Endothelial cell of umbilical vein (primary cell): Measurements from ENCODE around the gene TMEM204. TPM values are rescaled to one million over a fixed set of nuclear protein-coding genes. Genes with fewer than 3 reads are reported as not detected.

Source experiments
- BruUV-seq: library from RNA; stranded (reverse); fragments of 400-500 nt; replicated peaks from 2 replicates; lab custom pipeline; 2021; lab: Mats Ljungman, UMichigan
- CTCF ChIA-PET: fragments of 300-600, 350-600 bp; sonication (Branson Sonifier 250); formaldehyde crosslinking; loops from one replicate; lab custom pipeline; 2021; ENCODE audit warnings: antibody characterized with exemption, inconsistent platforms; lab: Charles Lee
- POLR2A ChIA-PET: fragments of 300-600, 350-600 bp; sonication (Branson Sonifier 250); formaldehyde crosslinking; loops from one replicate; lab custom pipeline; 2021; ENCODE audit warnings: antibody characterized with exemption, inconsistent platforms; lab: Charles Lee
- DNase-seq: peaks from one replicate; pipeline ENCODE4 v3.0.0-alpha.2; 2011; ENCODE audit warnings: low read depth, low spot score
- FAIRE-seq: peaks from 2 replicates; lab custom pipeline; 2011; peaks lifted over from hg19 to GRCh38; lab: Jason Lieb, UNC
- H2AFZ ChIP-seq: 2 replicates; pipeline ENCODE4 v1.6.0; 2012; ENCODE audit warnings: low read depth, low read length, control low read depth, inconsistent platforms
- H3K27ac ChIP-seq: 2 replicates; pipeline ENCODE4 v1.5.1; 2011; ENCODE audit warnings: low read depth, mild to moderate bottlenecking, control low read depth, low read length, moderate library complexity; ENCODE audit not compliant: insufficient read depth
- H3K27me3 ChIP-seq, 2 experiments: 2 replicates each; pipeline versions ENCODE4 v1.6.0 to v1.6.1; 2011; ENCODE audit warnings: low read length in 2 of 2, mixed read lengths in 1 of 2; ENCODE audit not compliant: control insufficient read depth in 2 of 2, insufficient read depth in 2 of 2
- H3K36me3 ChIP-seq, 2 experiments: 2 replicates in 1 of 2; 3 replicates in 1 of 2; pipeline ENCODE4 v1.5.1; 2011; ENCODE audit warnings: low read length in 2 of 2, mild to moderate bottlenecking in 1 of 2, moderate library complexity in 1 of 2; ENCODE audit not compliant: control insufficient read depth in 2 of 2, insufficient read depth in 2 of 2; ENCODE audit errors: extremely low read depth in 1 of 2
- H3K4me1 ChIP-seq: 3 replicates; pipeline ENCODE4 v1.5.1; 2011; ENCODE audit warnings: mild to moderate bottlenecking, low read length; ENCODE audit not compliant: control insufficient read depth, insufficient read depth; ENCODE audit errors: extremely low read depth
- H3K4me2 ChIP-seq: 2 replicates; pipeline ENCODE4 v1.6.1; 2011; ENCODE audit warnings: low read length, control low read depth, mixed read lengths; ENCODE audit not compliant: insufficient read depth
- H3K4me3 ChIP-seq, 3 experiments: fragments of 200-600 bp in 1 of 3; sonication (generic), shearing (Covaris generic) in 1 of 3; replicated peaks in 1 of 3; 2 replicates each; pipeline ENCODE4 v1.5.1; 2011 to 2016; ENCODE audit warnings: control low read depth in 3 of 3, low read length in 3 of 3, mild to moderate bottlenecking in 2 of 3, inconsistent platforms in 1 of 3, low read depth in 1 of 3, moderate library complexity in 1 of 3; ENCODE audit not compliant: insufficient read depth in 1 of 3
- H3K79me2 ChIP-seq: 2 replicates; pipeline ENCODE4 v1.6.0; 2012; ENCODE audit warnings: low read length, inconsistent platforms; ENCODE audit not compliant: control insufficient read depth, insufficient read depth
- H3K9ac ChIP-seq: replicated peaks from 2 replicates; pipeline ENCODE3; 2011; ENCODE audit warnings: low read length, control low read depth; ENCODE audit not compliant: insufficient read depth; ENCODE audit errors: extremely low read depth
- H3K9me1 ChIP-seq: replicated peaks from 3 replicates; pipeline ENCODE4 v1.6.0; 2011; ENCODE audit warnings: mild to moderate bottlenecking, low read length; ENCODE audit not compliant: control insufficient read depth, insufficient read depth; ENCODE audit errors: extremely low read depth
- H3K9me3 ChIP-seq: replicated peaks from 2 replicates; pipeline ENCODE4 v1.5.1; 2012; ENCODE audit warnings: low read length, inconsistent platforms; ENCODE audit not compliant: control insufficient read depth, insufficient read depth
- H4K20me1 ChIP-seq: replicated peaks from 2 replicates; pipeline ENCODE3; 2011; ENCODE audit warnings: mild to moderate bottlenecking, low read length; ENCODE audit not compliant: control insufficient read depth, insufficient read depth; ENCODE audit errors: extremely low read depth
- EZH2 ChIP-seq: IDR thresholded peaks from 2 replicates; pipeline ENCODE4 v1.6.1; 2012; ENCODE audit warnings: borderline replicate concordance, low read depth, mild to moderate bottlenecking, moderate library complexity, low read length, inconsistent platforms; ENCODE audit not compliant: severe bottlenecking
- JUN ChIP-seq: IDR thresholded peaks from 2 replicates; pipeline ENCODE4 v1.6.1; 2011; ENCODE audit warnings: borderline replicate concordance, low read depth; ENCODE audit not compliant: insufficient read length, insufficient read depth
- dilution Hi-C: fragments of 300-500 bp; cut with MboI; formaldehyde crosslinking; loops from one replicate; pipeline ENCODE4 v1.15.0; 2019; ENCODE audit warnings: low sequenced_read_pairs; ENCODE audit not compliant: extremely low pct_ligation_motif_present
- intact Hi-C: fragments of 100-400 bp; cut with micrococcal nuclease; formaldehyde crosslinking; loops from one replicate; pipeline ENCODE4 v1.10.0; 2022
- polyA plus RNA-seq, 4 experiments: library from polyadenylated mRNA; depleted of rRNA in 3 of 4; stranded (reverse) in 3 of 4; unstranded in 1 of 4; fragments of >200 nt; gene quantifications; 2 replicates each; pipeline versions ENCODE4 v1.2.1 to v1.2.3, GENCODE V29; 2011 to 2012; ENCODE audit warnings: missing spikeins in 1 of 4
- total RNA-seq: library from RNA; stranded (reverse); gene quantifications from 2 replicates; pipeline ENCODE4 v1.2.3, GENCODE V29; 2021
- TF ChIP-seq, protein P1 (sequence below), 2 donors: IDR thresholded peaks; 1 replicate in 1 of 2; 2 replicates in 1 of 2; pipeline ENCODE4 v1.5.1; 2011; ENCODE audit warnings: low read length in 2 of 2, mild to moderate bottlenecking in 2 of 2, moderate library complexity in 2 of 2, control low read depth in 1 of 2, inconsistent platforms in 1 of 2, low read depth in 1 of 2; ENCODE audit not compliant: insufficient read depth in 1 of 2; ENCODE audit errors: extremely low read depth in 1 of 2

TMEM204 gene
- total and polyA plus RNA-seq, 2 donors (not counting 3 experiments of a cell fraction or from before 2014, with no cell fraction given) = 32.5 to 50.7 TPM

DNA sequence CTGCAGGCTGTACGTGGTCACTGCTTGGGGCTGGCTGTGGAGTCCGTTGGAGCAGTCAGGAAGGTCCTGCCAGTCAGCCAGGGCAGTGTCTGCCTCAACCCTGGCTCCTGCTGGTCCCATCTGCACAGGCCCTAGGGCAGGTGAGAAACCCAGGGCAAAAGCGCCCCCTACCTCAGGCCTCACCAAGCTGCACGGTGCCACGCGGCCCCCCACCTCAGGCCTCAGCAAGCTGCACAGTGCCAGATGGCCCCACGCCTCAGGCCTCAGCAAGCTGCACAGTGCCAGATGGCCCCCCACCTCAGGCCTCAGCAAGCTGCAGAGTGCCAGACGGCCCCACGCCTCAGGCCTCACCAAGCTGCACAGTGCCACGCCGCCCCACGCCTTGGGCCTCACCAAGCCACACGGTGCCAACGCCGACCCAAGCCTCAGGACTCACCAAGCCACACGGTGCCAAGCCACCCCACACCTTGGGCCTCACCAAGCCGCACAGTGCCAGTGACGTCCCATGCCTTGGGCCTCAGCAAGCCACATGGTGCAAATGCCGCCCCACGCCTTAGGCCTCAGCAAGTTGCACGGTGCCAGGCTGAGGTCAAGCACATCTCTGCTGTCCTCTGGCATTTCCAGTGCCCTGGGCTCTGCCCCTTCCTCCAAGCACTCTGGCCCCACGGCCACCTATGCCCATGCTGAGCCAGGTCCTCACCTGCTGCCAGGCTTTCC, 5.5 kb downstream of the TMEM204 start:
- dilution Hi-C loops = no loop called here
- CTCF ChIA-PET = interaction anchor here (1.0 to 1.8 kb wide), 4 partner anchors 10 to 45 kb away, joined by 4 to 9 read pairs (median 6); no protein-coding TSS in a partner anchor

More for the DNA sequence above, 5.5 kb downstream of the TMEM204 start:
- no peaks in the 10 kb centered on the region for H4K20me1 ChIP-seq
- no peak overlapping the region for H2AFZ ChIP-seq
- peaks cover 44% of the 10 kb centered on the region for H3K79me2 ChIP-seq
- no TSS peak for BruUV-seq
- intact Hi-C loops = no loop called here
- H3K27me3 ChIP-seq = no peaks in the 10 kb centered on the region
- H3K36me3 ChIP-seq = peaks cover 6 to 40% of the 10 kb centered on the region in 2 experiments
- no peaks in the 10 kb centered on the region for H3K9me1 ChIP-seq
- no peak overlapping the region for H3K4me2 ChIP-seq
- TF ChIP-seq JUN (no peak), EZH2 (no peak)
- TF ChIP-seq, protein P1, sequence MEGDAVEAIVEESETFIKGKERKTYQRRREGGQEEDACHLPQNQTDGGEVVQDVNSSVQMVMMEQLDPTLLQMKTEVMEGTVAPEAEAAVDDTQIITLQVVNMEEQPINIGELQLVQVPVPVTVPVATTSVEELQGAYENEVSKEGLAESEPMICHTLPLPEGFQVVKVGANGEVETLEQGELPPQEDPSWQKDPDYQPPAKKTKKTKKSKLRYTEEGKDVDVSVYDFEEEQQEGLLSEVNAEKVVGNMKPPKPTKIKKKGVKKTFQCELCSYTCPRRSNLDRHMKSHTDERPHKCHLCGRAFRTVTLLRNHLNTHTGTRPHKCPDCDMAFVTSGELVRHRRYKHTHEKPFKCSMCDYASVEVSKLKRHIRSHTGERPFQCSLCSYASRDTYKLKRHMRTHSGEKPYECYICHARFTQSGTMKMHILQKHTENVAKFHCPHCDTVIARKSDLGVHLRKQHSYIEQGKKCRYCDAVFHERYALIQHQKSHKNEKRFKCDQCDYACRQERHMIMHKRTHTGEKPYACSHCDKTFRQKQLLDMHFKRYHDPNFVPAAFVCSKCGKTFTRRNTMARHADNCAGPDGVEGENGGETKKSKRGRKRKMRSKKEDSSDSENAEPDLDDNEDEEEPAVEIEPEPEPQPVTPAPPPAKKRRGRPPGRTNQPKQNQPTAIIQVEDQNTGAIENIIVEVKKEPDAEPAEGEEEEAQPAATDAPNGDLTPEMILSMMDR (IDR thresholded peaks at IDR 0.05; ENCODE audit: extremely low read depth in 1 of 2, insufficient read depth in 1 of 2, low read depth in 1 of 2, low read length in 2 of 2) = peak in 1 of 2 donors; percentile 11
- no peak overlapping the region for H3K27ac ChIP-seq
- no peak for DNase-seq
- no peak overlapping the region for H3K4me3 ChIP-seq
- H3K9me3 ChIP-seq = no peaks in the 10 kb centered on the region
- no peak overlapping the region for H3K9ac ChIP-seq
- no peak for FAIRE-seq
- POLR2A ChIA-PET = no interaction called here
- H3K4me1 ChIP-seq = peaks cover 38% of the 10 kb centered on the region
